RPMI8226 (cell line): ENCODE measurements around the gene RNF212B.

Experiments used
- DNase-seq: peaks from one replicate; pipeline ENCODE4 v3.0.0-alpha.2; 2015

RNF212B gene

GRCh38 chr14:23321572-23322547, 84.1 kb downstream of the RNF212B start:
- DNase-seq, result peak; percentile 26
